OCI-LY1 (cell line): Measurements from ENCODE around the gene ZNF800.

Experiments used
- EZH2 ChIP-seq: fragments of 200-600 bp; sonication (generic), shearing (Covaris generic); IDR thresholded peaks from 2 replicates; pipeline ENCODE4 v1.8.0; 2017; ENCODE audit warnings: borderline replicate concordance, mixed run types, mild to moderate bottlenecking, antibody characterized with exemption, low read length, moderate library complexity, mixed read lengths
- TF ChIP-seq, protein P1 (sequence below): fragments of 200-600 bp; sonication (generic), shearing (Covaris generic); IDR thresholded peaks from 2 replicates; pipeline ENCODE4 v1.5.1; 2017; ENCODE audit warnings: mild to moderate bottlenecking, antibody characterized with exemption, low read length, moderate library complexity, mixed read lengths

GRCh38 chr7:127418459-127418858, 26.0 kb upstream of the ZNF800 start:
- TF ChIP-seq, protein P1, sequence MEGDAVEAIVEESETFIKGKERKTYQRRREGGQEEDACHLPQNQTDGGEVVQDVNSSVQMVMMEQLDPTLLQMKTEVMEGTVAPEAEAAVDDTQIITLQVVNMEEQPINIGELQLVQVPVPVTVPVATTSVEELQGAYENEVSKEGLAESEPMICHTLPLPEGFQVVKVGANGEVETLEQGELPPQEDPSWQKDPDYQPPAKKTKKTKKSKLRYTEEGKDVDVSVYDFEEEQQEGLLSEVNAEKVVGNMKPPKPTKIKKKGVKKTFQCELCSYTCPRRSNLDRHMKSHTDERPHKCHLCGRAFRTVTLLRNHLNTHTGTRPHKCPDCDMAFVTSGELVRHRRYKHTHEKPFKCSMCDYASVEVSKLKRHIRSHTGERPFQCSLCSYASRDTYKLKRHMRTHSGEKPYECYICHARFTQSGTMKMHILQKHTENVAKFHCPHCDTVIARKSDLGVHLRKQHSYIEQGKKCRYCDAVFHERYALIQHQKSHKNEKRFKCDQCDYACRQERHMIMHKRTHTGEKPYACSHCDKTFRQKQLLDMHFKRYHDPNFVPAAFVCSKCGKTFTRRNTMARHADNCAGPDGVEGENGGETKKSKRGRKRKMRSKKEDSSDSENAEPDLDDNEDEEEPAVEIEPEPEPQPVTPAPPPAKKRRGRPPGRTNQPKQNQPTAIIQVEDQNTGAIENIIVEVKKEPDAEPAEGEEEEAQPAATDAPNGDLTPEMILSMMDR: no peak
- TF ChIP-seq EZH2: no peak
